SH-SY5Y (cell line): Measurements from ENCODE around the gene GRWD1.

Source experiments
- GATA2 ChIP-seq: IDR thresholded peaks from 2 replicates; pipeline ENCODE4 v1.6.1; 2011; ENCODE audit warnings: mild to moderate bottlenecking, low read depth, low read length
- GATA3 ChIP-seq: IDR thresholded peaks from 2 replicates; pipeline ENCODE4 v1.6.1; 2011; ENCODE audit warnings: low read depth, mild to moderate bottlenecking, low read length, moderate library complexity

DNA sequence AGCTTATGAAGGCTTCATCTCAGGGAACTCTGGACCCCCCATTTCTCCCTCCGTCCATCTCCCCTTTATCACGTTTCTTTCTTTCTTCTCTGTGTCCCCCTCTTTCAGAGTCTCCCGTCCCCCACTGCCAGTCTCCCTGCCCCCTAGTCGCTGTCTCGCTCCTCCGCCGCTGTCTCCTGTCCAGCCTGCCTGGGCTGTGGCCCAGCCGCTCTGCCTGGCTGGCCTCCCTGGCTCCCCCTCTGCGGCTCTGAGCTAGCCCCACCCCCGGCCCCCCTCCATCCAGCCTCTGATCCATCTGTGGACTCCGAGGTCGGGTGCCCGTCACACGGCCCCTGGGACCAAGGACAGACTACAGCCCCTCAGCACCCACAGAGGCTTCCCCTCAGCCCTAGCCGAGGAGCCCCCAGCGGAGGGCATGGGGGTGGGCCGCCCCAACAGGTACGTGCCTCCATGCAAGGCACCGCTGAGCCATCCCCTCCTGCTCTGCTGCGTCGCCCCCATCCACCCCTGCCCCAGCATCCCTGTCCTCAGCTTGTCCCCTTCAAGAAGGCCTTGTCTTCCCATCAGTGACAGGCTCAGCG, 8.5 kb downstream of the GRWD1 start:
- no peak for TF ChIP-seq GATA2
- TF ChIP-seq GATA3 = no peak
